Stimulated activated CD8-positive, alpha-beta memory T cell treated with anti-CD3 and anti-CD28 coated beads, Interleukin-7, amount 100 ng/mL, for 4 hours (primary cell): ENCODE results near the gene FAAP20.

Source experiments
- DNase-seq, 2 donors: peaks; one replicate each; pipeline ENCODE4 v3.0.0-alpha.2; 2020; ENCODE audit warnings: low read depth in 2 of 2

FAAP20 gene

GRCh38 chr1:2230781-2231531 is 36.4 kb upstream of the FAAP20 start:
- DNase-seq = peak in 1 of 2 donors; percentile 36

GRCh38 chr1:2229911-2230731 is 35.5 kb upstream of the FAAP20 start:
- DNase-seq = no peak

DNA sequence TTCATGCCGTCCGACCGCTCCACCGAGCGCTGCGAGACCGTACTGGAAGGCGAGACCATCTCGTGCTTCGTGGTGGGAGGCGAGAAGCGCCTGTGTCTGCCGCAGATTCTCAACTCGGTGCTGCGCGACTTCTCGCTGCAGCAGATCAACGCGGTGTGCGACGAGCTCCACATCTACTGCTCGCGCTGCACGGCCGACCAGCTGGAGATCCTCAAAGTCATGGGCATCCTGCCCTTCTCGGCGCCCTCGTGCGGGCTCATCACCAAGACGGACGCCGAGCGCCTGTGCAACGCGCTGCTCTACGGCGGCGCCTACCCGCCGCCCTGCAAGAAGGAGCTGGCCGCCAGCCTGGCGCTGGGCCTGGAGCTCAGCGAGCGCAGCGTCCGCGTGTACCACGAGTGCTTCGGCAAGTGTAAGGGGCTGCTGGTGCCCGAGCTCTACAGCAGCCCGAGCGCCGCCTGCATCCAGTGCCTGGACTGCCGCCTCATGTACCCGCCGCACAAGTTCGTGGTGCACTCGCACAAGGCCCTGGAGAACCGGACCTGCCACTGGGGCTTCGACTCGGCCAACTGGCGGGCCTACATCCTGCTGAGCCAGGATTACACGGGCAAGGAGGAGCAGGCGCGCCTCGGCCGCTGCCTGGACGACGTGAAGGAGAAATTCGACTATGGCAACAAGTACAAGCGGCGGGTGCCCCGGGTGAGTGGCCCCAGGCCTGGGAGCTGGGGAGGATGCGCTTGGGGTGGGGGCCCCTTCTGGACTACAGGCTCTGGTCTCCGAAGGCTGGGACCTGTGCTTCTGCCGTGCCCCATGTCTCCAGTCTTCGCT is 34.7 kb upstream of the FAAP20 start:
- DNase-seq = peak in 1 of 2 donors; percentile 46

DNA sequence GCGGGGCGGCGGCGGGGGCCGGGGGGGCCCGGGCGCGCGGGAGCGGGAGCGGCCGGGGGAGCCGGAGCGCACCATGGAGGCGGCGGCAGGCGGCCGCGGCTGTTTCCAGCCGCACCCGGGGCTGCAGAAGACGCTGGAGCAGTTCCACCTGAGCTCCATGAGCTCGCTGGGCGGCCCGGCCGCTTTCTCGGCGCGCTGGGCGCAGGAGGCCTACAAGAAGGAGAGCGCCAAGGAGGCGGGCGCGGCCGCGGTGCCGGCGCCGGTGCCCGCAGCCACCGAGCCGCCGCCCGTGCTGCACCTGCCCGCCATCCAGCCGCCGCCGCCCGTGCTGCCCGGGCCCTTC is 34.1 kb upstream of the FAAP20 start:
- peak in 1 of 2 donors; percentile 28 for DNase-seq

GRCh38 chr1:2228157-2228594 is 33.6 kb upstream of the FAAP20 start, which contains the start of gene SKI:
TSS of gene SKI (plus strand) at chr1:2228319. CDS start at chr1:2228767, 448 bp downstream.
- DNase-seq = no peak

DNA sequence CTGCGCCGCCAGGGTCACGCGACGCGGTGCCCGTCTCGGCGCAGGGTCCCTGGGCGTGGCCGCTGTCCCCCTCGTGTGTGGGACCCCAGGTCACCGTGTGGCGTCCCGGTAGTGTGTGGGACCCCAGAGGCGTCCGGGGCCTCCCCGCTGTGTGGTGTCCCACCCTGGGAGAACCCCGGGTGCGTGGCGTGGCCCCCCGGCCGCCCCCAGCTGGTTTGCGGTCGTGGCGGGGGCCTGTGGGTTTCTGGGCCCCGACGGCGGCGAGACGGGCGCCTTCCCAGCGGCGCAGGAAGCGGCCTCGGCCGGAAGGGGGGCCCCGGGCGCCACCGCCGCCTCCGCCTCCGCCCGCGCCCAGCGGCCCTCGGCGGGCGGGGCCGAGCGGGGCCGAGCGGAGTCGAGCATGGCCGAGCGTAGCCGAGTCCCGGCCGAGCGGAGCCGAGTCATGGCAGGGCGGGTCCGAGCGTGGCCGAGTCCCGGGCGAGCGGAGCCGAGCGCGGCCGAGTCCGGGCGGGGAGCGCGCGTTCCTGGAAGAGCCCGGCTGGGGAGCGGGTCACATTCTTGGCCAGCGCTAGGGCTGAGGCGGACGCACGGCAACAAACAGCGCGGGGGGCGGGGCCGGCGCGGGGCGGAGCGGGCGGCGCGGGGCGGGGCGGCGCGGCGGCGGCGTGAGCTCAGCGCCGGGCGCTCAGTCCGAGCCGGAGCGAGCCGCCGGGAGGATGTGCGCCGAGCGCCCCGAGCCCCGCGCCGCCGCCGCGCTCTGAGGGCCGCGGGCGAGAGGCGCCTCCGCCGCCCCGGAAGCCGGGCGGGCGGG is 33.0 kb upstream of the FAAP20 start:
- DNase-seq = peak; percentile 79 to 91

DNA sequence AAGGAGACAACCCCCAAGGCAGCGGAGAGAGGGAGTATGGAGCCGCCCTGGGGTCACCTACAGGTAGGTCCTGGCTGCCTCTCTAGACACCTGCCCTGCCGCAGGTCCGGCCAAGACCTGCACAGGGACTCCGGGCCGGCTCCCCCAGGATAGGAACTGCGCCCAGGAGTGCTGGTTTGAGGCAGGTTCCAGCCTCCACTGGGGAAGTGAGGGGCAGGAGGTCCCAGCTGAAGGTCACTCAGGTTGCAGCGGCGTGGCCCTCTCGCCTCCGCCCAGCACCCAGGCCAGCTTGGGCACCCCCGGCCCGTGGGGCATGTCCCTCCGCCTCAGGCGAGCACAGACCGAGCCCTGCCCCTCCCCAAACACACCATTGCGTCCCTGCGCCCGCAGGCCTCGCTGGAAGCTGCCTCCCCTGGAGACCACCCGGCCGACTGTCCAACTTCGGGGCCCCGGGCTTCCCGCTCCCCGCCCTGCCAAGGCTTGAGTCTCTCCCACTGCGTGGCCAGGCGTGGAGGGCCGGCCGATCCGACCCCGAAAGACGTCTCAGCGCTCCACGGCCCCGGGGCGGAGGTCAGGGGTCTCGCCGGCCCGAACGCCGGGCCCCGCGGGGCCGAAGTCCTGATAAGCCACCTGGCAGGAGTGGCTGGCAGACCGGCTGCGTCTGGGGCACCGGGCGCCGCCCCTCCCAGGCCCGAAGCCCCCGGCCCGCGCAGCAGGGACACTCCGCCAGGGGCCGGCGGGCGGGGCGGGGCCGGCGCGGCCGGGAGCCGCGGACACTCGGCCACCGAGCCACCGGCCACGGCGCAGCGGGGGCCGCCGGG is 32.2 kb upstream of the FAAP20 start:
- no peak for DNase-seq

- DNase-seq = no peak
Measured at GRCh38 chr1:2224631-2225428, 30.3 kb upstream of the FAAP20 start.

DNA sequence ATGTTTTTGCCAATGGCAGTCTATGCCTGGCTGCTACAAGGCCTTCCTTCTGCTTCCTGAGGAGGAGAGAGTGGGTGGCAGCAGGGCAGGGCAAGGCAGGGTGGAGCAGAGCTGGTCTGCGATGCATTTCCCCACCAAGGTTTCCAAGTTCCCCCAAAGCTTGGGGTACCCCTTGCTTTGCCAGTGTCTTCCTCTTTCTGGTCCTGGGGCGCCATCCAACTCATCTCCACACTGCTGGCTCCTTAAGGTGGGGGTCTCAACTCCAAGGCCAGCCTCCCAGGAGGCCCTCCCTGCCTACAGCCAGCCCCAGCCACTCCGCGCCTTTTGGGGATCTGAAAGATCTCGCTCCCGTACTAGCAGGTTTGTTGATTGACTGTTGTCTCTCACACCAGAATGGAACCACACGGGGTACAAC is 29.6 kb upstream of the FAAP20 start:
- DNase-seq = no peak

DNA sequence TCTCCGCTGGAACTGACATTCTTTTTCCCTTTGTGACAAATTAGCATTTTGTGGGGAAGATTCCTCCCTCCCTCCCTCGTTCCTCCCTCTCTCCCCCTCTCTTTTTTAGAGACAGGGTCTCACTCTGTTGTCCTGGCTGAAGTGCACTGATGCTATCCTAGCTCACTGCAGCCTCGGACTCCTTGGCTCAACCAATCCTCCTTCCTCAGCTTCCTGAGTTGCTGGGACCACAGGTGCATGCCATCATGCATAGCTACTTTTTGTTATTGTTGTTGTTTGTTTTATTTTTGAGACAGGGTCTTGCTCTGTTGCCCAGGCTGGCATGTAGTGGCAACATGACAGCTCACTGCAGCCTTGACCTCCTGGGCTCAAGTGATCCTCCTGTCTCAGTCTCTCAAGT is 26.7 kb upstream of the FAAP20 start:
- no peak for DNase-seq

DNA sequence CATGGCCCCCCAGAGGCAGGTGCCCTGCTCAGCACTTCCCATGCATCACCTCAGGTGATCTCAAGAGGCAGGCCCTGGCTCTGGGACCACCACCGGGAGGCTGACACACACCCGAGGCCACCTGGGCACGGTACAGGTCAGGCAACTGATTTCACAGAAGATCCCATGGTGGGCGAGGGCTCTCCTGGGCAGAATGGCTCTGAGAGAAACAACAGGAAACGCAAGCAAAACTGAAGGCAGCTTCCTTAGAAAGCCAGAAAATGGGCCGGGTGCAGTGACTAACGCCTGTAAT is 22.1 kb upstream of the FAAP20 start:
- DNase-seq = no peak

GRCh38 chr1:2215909-2216766 is 21.6 kb upstream of the FAAP20 start:
- DNase-seq = no peak

DNA sequence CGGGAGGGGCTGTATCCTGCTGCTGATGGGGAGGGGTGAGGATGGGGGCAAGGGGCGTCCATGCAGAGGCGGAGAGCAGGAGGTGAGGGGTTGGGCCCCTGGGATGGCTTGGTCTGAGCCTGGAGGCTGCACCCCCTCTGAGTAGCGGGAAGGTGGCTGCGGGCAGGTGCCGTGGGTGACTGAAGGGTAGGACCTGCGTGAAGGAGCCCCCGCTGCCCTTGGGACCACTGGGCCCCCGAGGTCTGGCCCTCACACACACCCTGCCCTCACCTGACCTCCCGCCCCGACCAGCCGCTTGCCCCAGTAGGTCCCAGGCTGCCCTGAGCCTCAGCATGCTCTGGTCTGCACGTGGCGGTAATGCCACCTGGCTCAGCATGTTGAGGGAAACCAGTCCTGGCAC is 20.8 kb upstream of the FAAP20 start:
- no peak for DNase-seq

DNA sequence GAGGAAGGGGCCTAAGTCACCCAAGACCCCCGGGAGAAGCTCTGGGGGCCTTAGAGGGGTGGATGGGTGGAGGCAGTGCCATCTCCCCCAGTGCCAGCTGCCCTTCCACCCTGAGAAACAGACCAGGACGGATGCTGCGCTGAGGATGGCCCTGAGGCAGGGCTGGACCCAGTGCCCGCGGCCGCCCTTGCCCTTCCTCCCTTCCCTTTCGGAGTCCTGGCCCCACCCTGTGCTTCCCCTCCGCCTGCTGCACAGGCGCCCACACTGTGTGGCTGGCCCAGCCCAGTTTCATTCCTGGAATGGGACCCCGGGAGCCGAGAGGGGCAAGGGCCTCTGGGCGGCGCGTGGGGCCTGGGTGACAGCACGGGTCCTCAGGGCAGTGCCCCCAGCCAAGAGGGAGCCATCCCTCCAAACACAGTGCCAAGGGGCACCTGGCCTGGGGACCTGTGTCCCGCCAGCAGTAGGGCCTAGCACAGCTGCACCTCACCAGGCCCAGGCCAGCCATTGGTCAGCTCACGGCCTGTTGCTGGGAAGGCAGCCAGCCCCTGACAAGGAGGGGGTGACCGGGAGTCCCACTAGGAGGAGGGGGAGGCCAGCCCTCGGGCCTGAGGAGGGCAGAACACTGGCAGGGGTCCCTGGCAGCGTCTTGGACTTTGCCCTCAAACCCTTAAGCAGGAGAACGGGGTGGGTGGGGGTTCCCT is 20.1 kb upstream of the FAAP20 start:
- DNase-seq = no peak

DNA sequence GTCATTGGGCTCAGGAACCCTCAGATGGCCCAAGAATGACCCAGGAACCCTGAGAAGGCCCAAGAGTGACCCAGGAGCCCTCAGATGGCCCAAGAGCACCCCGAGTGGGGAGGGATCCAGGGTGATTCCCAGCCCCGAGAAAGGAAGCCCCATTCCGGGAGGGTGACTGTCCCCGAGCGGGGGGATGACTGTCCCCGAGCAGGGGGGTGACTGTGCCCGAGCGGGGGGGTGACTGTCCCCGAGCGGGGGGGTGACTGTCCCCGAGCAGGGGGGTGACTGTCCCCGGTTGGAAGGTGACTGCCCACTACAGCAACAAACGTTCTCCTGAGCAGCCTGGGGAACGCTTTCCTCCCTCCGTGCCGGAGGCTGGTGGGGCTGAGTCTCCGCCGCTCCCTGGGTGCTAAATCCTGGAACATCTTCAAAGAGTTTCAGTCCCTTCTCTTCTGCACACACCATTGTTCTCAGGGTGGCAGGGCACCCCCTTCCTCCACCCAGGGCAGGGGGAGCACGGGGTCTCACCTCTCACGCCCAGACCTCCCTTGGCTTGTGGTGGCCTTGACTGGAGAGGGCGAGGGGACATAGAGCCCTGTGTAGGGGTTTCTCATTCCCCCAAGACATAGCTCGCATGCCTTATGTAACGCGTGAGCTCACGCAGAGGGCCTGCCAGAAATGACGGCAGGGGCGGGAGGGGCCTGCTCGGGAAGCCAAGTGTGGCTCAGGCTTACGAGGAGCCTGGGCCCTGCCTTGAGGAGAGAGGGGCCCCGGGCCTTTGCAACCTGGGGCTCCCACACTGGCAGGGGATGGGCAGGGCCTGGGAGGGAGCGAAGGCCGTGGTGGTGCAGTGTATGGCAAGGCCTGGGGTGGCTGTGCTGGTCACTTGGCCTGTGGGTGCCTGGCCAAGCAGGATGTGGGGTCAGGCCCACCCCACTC is 19.3 kb upstream of the FAAP20 start:
- DNase-seq = no peak

GRCh38 chr1:2212532-2213491 is 18.2 kb upstream of the FAAP20 start:
- DNase-seq = peak in 1 of 2 donors; percentile 46
